Uterus (tissue), 4 donors: ENCODE data around the gene DUSP8. TPM values are rescaled to one million over a fixed set of nuclear protein-coding genes. Genes with fewer than 3 reads are reported as not detected.

ENCODE experiments used
- DNase-seq, 2 donors: peaks; one replicate each; pipeline ENCODE4 v3.0.0-alpha.2; 2019 to 2020
- H3K27ac ChIP-seq, 2 donors: fragments of 200-600 bp; sonication (generic); 1 replicate in 1 of 2; 2 replicates in 1 of 2; pipeline ENCODE4 v1.5.1; 2016 to 2018
- H3K27me3 ChIP-seq, 2 donors: fragments of 200-600 bp; sonication (generic); one replicate each; pipeline ENCODE4 v1.5.1; 2018 to 2019; ENCODE audit warnings: control low read depth in 1 of 2
- H3K36me3 ChIP-seq, 2 donors: fragments of 200-600 bp; sonication (generic); one replicate each; pipeline ENCODE4 v1.5.1; 2019; ENCODE audit warnings: control low read depth in 1 of 2
- H3K4me1 ChIP-seq, 2 donors: fragments of 200-600 bp; sonication (generic); one replicate each; pipeline ENCODE4 v1.5.1; 2018 to 2019; ENCODE audit warnings: control low read depth in 1 of 2
- H3K4me3 ChIP-seq, 2 donors: fragments of 200-600 bp; sonication (generic); 1 replicate in 1 of 2; 2 replicates in 1 of 2; pipeline ENCODE4 v1.5.1; 2018 to 2019; ENCODE audit warnings: mild to moderate bottlenecking in 1 of 2
- H3K9me3 ChIP-seq, 2 donors: fragments of 200-600 bp; sonication (generic); one replicate each; pipeline ENCODE4 v1.5.1; 2019; ENCODE audit warnings: control low read depth in 1 of 2
- CTCF ChIP-seq, 4 experiments: fragments of 200-600 bp in 2 of 4; fragments of 450-650 bp in 2 of 4; sonication (generic) in 2 of 4; IDR thresholded peaks; one replicate each; pipeline ENCODE4 v1.5.1; 2016 to 2019; ENCODE audit warnings: antibody characterized with exemption in 4 of 4, mild to moderate bottlenecking in 2 of 4, moderate library complexity in 1 of 4
- POLR2A ChIP-seq, 2 donors: fragments of 450-650 bp; IDR thresholded peaks; one replicate each; pipeline ENCODE4 v1.6.1; 2016; ENCODE audit warnings: antibody characterized with exemption in 2 of 2, mild to moderate bottlenecking in 1 of 2, moderate library complexity in 1 of 2
- intact Hi-C: fragments of 100-400 bp; cut with DNase I; formaldehyde crosslinking; loops from one replicate; pipeline ENCODE4 v1.15.1; 2023; ENCODE audit warnings: low total_unique reads
- total RNA-seq, 4 donors: library from RNA; depleted of rRNA in 3 of 4; stranded (reverse); fragments of >200 nt in 3 of 4; gene quantifications; one replicate each; pipeline versions ENCODE4 v1.1.0 to v1.2.4, GENCODE V29; 2014 to 2023
- donor health status: DM: yes; HTN: yes; CAD: no.

Gene DUSP8
- total RNA-seq, 4 donors from 2014 or later, result under 0.01 to 21.7 (median 3.1) TPM

- intact Hi-C loops, result no loop called here
- Histone ChIP-seq H3K36me3 (no peaks in the 10 kb centered on the region), H3K27ac (peak overlapping the region; percentile 92 to 96), H3K4me3 (peak overlapping the region in 1 of 2 donors; percentile 5), H3K9me3 (no peaks in the 10 kb centered on the region), H3K4me1 (peaks cover 0 to 11% of the 10 kb centered on the region in 2 donors), H3K27me3 (no peaks in the 10 kb centered on the region)
- peak; percentile 89 for DNase-seq
- TF ChIP-seq CTCF (IDR thresholded peaks at IDR 0.05) (no peak), POLR2A (IDR thresholded peaks at IDR 0.05) (peak in 1 of 2 donors; percentile 48)
These were observed 12.7 kb downstream of the DUSP8 start for GRCh38 chr11:1559111-1559951.

GRCh38 chr11:1558775-1559110, 13.3 kb downstream of the DUSP8 start:
- Histone ChIP-seq H3K27ac (peak overlapping the region; percentile 92 to 96), H3K4me1 (peaks cover 0 to 6% of the 10 kb centered on the region in 2 donors), H3K4me3 (peak overlapping the region in 1 of 2 donors; percentile 5), H3K9me3 (no peaks in the 10 kb centered on the region), H3K27me3 (no peaks in the 10 kb centered on the region), H3K36me3 (no peaks in the 10 kb centered on the region)
- DNase-seq, result no peak
- TF ChIP-seq POLR2A (IDR thresholded peaks at IDR 0.05) (no peak), CTCF (IDR thresholded peaks at IDR 0.05) (no peak)
- intact Hi-C loops, result no loop called here

GRCh38 chr11:1557904-1558774, 13.9 kb downstream of the DUSP8 start:
- TF ChIP-seq POLR2A (IDR thresholded peaks at IDR 0.05) (no peak), CTCF (IDR thresholded peaks at IDR 0.05) (no peak)
- Histone ChIP-seq H3K27ac (peak overlapping the region; percentile 92 to 96), H3K4me3 (no peak overlapping the region), H3K9me3 (no peaks in the 10 kb centered on the region), H3K4me1 (peaks cover 0 to 6% of the 10 kb centered on the region in 2 donors), H3K36me3 (no peaks in the 10 kb centered on the region), H3K27me3 (no peaks in the 10 kb centered on the region)
- intact Hi-C loops, result no loop called here
- peak; percentile 80 to 83 for DNase-seq

GRCh38 chr11:1557051-1557884, 14.8 kb downstream of the DUSP8 start:
- H3K4me1 ChIP-seq, result peaks cover 0 to 6% of the 10 kb centered on the region in 2 donors
- H3K36me3 ChIP-seq, result no peaks in the 10 kb centered on the region
- H3K27ac ChIP-seq, result peak overlapping the region; percentile 92 to 96
- DNase-seq, result no peak
- TF ChIP-seq POLR2A (IDR thresholded peaks at IDR 0.05) (no peak), CTCF (IDR thresholded peaks at IDR 0.05) (no peak)
- intact Hi-C loops, result no loop called here
- no peaks in the 10 kb centered on the region for H3K9me3 ChIP-seq
- H3K27me3 ChIP-seq, result no peaks in the 10 kb centered on the region
- H3K4me3 ChIP-seq, result no peak overlapping the region
